ENCODE results near the gene CHST11.

The CHST11 gene

DNA sequence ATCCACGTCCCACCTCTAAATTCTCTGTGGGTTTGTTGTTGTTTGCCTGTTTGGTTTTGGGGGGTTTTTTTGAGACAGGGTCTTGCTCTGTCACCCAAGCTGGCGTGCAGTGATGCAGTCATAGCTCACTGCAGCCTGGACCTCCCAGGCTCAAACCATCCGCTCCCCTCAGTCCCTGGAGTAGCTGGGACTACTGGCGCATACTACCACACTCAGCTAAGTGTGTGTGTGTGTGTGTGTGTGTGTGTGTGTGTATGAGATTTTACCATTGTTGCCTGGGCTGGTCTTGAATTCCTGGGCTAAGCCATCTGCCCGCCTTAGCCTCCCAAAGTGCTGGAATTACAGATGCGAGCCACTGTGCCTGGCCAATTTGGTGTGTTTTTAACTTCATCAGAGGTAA, 265.2 kb downstream of the CHST11 start:
- no peak overlapping the region for H3K4me3 ChIP-seq (ENCODE audit: low read depth, low read length)
- DNase-seq (ENCODE audit: low read depth, low spot score): no peak
- TF ChIP-seq, protein P1, sequence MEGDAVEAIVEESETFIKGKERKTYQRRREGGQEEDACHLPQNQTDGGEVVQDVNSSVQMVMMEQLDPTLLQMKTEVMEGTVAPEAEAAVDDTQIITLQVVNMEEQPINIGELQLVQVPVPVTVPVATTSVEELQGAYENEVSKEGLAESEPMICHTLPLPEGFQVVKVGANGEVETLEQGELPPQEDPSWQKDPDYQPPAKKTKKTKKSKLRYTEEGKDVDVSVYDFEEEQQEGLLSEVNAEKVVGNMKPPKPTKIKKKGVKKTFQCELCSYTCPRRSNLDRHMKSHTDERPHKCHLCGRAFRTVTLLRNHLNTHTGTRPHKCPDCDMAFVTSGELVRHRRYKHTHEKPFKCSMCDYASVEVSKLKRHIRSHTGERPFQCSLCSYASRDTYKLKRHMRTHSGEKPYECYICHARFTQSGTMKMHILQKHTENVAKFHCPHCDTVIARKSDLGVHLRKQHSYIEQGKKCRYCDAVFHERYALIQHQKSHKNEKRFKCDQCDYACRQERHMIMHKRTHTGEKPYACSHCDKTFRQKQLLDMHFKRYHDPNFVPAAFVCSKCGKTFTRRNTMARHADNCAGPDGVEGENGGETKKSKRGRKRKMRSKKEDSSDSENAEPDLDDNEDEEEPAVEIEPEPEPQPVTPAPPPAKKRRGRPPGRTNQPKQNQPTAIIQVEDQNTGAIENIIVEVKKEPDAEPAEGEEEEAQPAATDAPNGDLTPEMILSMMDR (IDR thresholded peaks at IDR 0.05; ENCODE audit: low read depth, low read length): no peak
- in situ Hi-C loops (cut with HindIII; ENCODE audit: low sequenced_read_pairs): no loop called here

- no peak overlapping the region for H3K4me3 ChIP-seq (ENCODE audit: low read depth, low read length)
- no peak for DNase-seq (ENCODE audit: low read depth, low spot score)
- in situ Hi-C loops (cut with HindIII; ENCODE audit: low sequenced_read_pairs): no loop called here
- TF ChIP-seq, protein P1 (IDR thresholded peaks at IDR 0.05; ENCODE audit: low read depth, low read length): no peak
These were observed 266.1 kb downstream of the CHST11 start for GRCh38 chr12:104722601-104723534.

DNA sequence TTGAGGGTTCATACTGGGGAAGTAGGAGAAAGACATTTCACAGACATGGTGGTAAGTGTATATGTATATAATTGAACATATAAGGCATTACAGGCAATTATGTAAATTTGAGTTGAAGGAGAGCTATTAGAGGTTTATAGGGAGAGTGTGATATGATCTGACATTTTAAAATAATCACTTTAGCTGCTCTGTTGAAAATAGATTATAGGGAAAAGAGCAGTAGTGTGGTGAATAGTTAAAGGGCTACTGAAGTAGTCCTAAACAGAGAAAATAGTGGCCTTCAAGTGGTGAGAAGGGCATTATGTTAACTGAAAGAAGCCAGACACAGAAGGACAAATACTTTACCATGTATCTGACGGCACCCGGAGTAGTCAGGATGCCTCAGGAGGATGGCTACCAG, 267.1 kb downstream of the CHST11 start:
- in situ Hi-C loops (cut with HindIII; ENCODE audit: low sequenced_read_pairs): no loop called here
- DNase-seq (ENCODE audit: low read depth, low spot score): no peak
- TF ChIP-seq, protein P1 (IDR thresholded peaks at IDR 0.05; ENCODE audit: low read depth, low read length): no peak
- no peak overlapping the region for H3K4me3 ChIP-seq (ENCODE audit: low read depth, low read length)

DNA sequence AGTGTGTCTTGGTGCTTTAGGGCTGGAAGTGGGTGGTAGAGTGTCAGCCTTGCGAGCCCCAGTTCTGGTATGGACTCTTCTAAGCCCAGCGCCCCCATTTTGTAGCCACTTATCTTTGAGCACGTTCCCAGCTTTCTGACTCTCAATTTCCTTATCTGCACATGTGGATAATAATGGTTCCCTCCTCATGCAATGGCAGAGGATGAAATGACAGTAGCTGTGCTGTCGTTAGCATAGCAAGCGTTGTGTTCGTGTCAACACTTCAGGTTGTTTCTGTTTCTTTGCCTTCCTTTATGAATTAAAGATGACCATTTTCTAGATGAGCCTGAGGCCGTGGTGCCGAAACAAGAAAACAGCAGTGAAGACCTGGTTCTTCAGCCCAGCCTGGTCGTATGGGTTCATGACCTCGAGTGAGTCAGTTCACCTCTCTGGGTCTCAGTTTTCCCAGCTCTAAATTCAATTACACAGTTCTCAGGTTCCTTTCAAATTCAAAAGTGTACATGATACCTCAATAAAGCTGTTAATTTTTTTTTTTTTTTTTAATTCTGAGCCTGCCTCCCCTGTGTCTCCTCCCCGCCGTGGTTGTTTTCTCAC, 268.3 kb downstream of the CHST11 start:
- no peak overlapping the region for H3K4me3 ChIP-seq (ENCODE audit: low read depth, low read length)
- DNase-seq (ENCODE audit: low read depth, low spot score): no peak
- in situ Hi-C loops (cut with HindIII; ENCODE audit: low sequenced_read_pairs): no loop called here
- TF ChIP-seq, protein P1 (IDR thresholded peaks at IDR 0.05; ENCODE audit: low read depth, low read length): no peak

DNA sequence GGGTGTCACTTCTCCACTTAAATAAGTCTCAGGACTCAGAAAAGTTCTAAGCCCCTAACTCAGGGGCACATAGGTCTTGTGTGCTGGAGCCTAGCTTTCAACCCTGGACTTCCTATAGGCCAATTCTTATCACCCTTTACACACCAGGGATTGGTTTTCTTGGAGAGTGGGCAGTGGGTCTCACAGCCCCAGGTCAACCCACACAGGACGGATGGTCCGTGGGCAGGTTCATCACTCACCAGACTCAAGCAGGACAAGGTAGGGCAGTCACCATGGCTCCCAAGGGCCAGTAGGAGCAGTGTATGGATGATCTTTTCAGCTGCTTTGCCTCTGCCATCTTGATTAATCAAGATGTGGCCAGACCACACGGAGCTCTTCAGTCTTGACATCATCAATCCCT, 268.9 kb downstream of the CHST11 start:
- TF ChIP-seq, protein P1 (IDR thresholded peaks at IDR 0.05; ENCODE audit: low read depth, low read length): no peak
- in situ Hi-C loops (cut with HindIII; ENCODE audit: low sequenced_read_pairs): no loop called here

GRCh38 chr12:104727726-104728465, 271.1 kb downstream of the CHST11 start:
- no peak for DNase-seq (ENCODE audit: low read depth, low spot score)
- H3K4me3 ChIP-seq (ENCODE audit: low read depth, low read length): no peak overlapping the region
- TF ChIP-seq, protein P1 (IDR thresholded peaks at IDR 0.05; ENCODE audit: low read depth, low read length): no peak
- in situ Hi-C loops (cut with HindIII; ENCODE audit: low sequenced_read_pairs): no loop called here

More for the DNA sequence above, 268.9 kb downstream of the CHST11 start:
- DNase-seq (ENCODE audit: low read depth, low spot score): no peak
- no peak overlapping the region for H3K4me3 ChIP-seq (ENCODE audit: low read depth, low read length)

All from astrocyte of the spinal cord (primary cell).